Aorta (tissue), 5 donors: Measurements from ENCODE around the gene SLC16A5. TPM values are rescaled to one million over a fixed set of nuclear protein-coding genes. Genes with fewer than 3 reads are reported as not detected.
"Not testable (repeated sequence)": the region's sequence is repeated elsewhere in the genome, so short reads cannot be mapped to it uniquely, and the experiment has no call there.

Experiments used
- ATAC-seq: fragments of 200-7000 bp; cut with Tn5 transposase; one replicate; pipeline ENCODE4 v1.9.1; 2022; ENCODE audit warnings: moderate library complexity; ENCODE audit not compliant: low FRiP score
- DNase-seq, 2 donors: peaks; one replicate each; pipeline ENCODE4 v3.0.0-alpha.2; 2020
- H3K27ac ChIP-seq, 2 donors: one replicate each; pipeline ENCODE4 v1.5.1; 2013; ENCODE audit warnings: low read length in 2 of 2, mild to moderate bottlenecking in 2 of 2, moderate library complexity in 2 of 2, control low read depth in 1 of 2, inconsistent platforms in 1 of 2, low read depth in 1 of 2
- H3K27me3 ChIP-seq, 2 donors: one replicate each; pipeline ENCODE4 v1.6.1; 2013; ENCODE audit warnings: control low read depth in 1 of 2, low read length in 1 of 2, mild to moderate bottlenecking in 1 of 2, moderate library complexity in 1 of 2; ENCODE audit not compliant: insufficient read depth in 2 of 2, control insufficient read depth in 1 of 2
- H3K36me3 ChIP-seq, 2 donors: one replicate each; pipeline ENCODE4 v1.6.1; 2013; ENCODE audit warnings: control low read depth in 1 of 2, low read length in 1 of 2, mild to moderate bottlenecking in 1 of 2; ENCODE audit not compliant: insufficient read depth in 2 of 2, control insufficient read depth in 1 of 2
- H3K4me1 ChIP-seq, 2 donors: one replicate each; pipeline ENCODE4 v1.6.1; 2013; ENCODE audit warnings: low read length in 2 of 2, control low read depth in 1 of 2, mild to moderate bottlenecking in 1 of 2, moderate library complexity in 1 of 2; ENCODE audit not compliant: insufficient read depth in 2 of 2, control insufficient read depth in 1 of 2
- H3K4me3 ChIP-seq, 2 donors: one replicate each; pipeline ENCODE4 v1.5.1; 2013; ENCODE audit warnings: low read length in 2 of 2, control low read depth in 1 of 2, mild to moderate bottlenecking in 1 of 2
- H3K9me3 ChIP-seq: one replicate; pipeline ENCODE4 v1.6.1; 2013; ENCODE audit warnings: mild to moderate bottlenecking, low read length; ENCODE audit not compliant: control insufficient read depth
- WGBS, 2 donors: extraction: QIAGEN DNeasy Blood & Tissue Kit; methylation state at CpG; one replicate each; pipeline ENCODE4 v1.1.7; 2013; 5-methylcytosine and 5-hydroxymethylcytosine counted together
- intact Hi-C, 2 donors: fragments of 100-400 bp; cut with DNase I; formaldehyde crosslinking; loops; one replicate each; pipeline versions ENCODE4 v1.14.2 to v1.15.0; 2022
- polyA plus RNA-seq, 2 donors: library from polyadenylated mRNA; stranded (reverse); fragments of 200-250 nt; gene quantifications; one replicate each; pipeline ENCODE4 v1.2.3, GENCODE V29; 2013
- total RNA-seq, 2 donors: library from RNA; stranded (reverse); fragmentation: NEBNext Ultra II Directional; extraction: Animal tissue kit (Norgen Biotek cat#: 25700); gene quantifications; one replicate each; pipeline ENCODE4 v1.2.1, GENCODE V29; 2021
- donor health status: healthy with polysubstance abuse.
- donor health status: Bipolar disorder and iron deficiency.
- donor health status: DM: no; HTN: no; CAD: no.
- donor health status: DM: no; HTN: no; CAD: no.
- donor health status: DM: yes; HTN: yes; CAD: no.

Gene SLC16A5
- total and polyA plus RNA-seq, 4 donors, result 5.6 to 11.4 (median 7.9) TPM

- no peak overlapping the region for H3K4me3 ChIP-seq
- H3K4me1 ChIP-seq, result no peaks in the 10 kb centered on the region
- intact Hi-C loops, result no loop called here
- DNase-seq (peak in 1 of 2 donors; percentile 55), ATAC-seq (no peak)
- no peaks in the 10 kb centered on the region for H3K9me3 ChIP-seq
- H3K27me3 ChIP-seq, result no peaks in the 10 kb centered on the region
- WGBS, 2 donors, result 95 to 97% methylated on average over 2 of the region's 2 CpGs
- H3K27ac ChIP-seq, result no peak overlapping the region
- no peaks in the 10 kb centered on the region for H3K36me3 ChIP-seq
Observed at GRCh38 chr17:75069783-75070182, 18.0 kb upstream of the SLC16A5 start.

- H3K36me3 ChIP-seq, H3K27me3 ChIP-seq, ATAC-seq, DNase-seq, H3K27ac ChIP-seq, H3K9me3 ChIP-seq, intact Hi-C loops, H3K4me3 ChIP-seq, H3K4me1 ChIP-seq: not testable (repeated sequence)
- 65% methylated on average over 8 of the region's 8 CpGs for WGBS, 2 donors
Observed at GRCh38 chr17:75071478-75072271, 16.1 kb upstream of the SLC16A5 start.

- H3K27ac ChIP-seq, H3K36me3 ChIP-seq, H3K4me1 ChIP-seq, H3K9me3 ChIP-seq, H3K4me3 ChIP-seq, intact Hi-C loops, H3K27me3 ChIP-seq, ATAC-seq, DNase-seq: not testable (repeated sequence)
- 96 to 98% methylated on average over 5 of the region's 5 CpGs for WGBS, 2 donors
Observed at GRCh38 chr17:75072909-75073308, 14.8 kb upstream of the SLC16A5 start.

GRCh38 chr17:75073618-75074047 is 14.1 kb upstream of the SLC16A5 start:
- DNase-seq (no peak), ATAC-seq (peak; percentile 54)
- no peaks in the 10 kb centered on the region for H3K9me3 ChIP-seq
- H3K27me3 ChIP-seq, result no peaks in the 10 kb centered on the region
- H3K27ac ChIP-seq, result no peak overlapping the region
- intact Hi-C loops, result no loop called here
- no peaks in the 10 kb centered on the region for H3K4me1 ChIP-seq
- no peaks in the 10 kb centered on the region for H3K36me3 ChIP-seq
- H3K4me3 ChIP-seq, result no peak overlapping the region
- 80 to 84% methylated on average over 5 of the region's 5 CpGs for WGBS, 2 donors

- no peaks in the 10 kb centered on the region for H3K36me3 ChIP-seq
- no peaks in the 10 kb centered on the region for H3K9me3 ChIP-seq
- DNase-seq (no peak), ATAC-seq (no peak)
- no peaks in the 10 kb centered on the region for H3K27me3 ChIP-seq
- intact Hi-C loops, result no loop called here
- no peak overlapping the region for H3K4me3 ChIP-seq
- H3K27ac ChIP-seq, result no peak overlapping the region
- WGBS, 2 donors, result 90 to 93% methylated on average over 14 of the region's 14 CpGs
- no peaks in the 10 kb centered on the region for H3K4me1 ChIP-seq
Observed at GRCh38 chr17:75074532-75074931, 13.2 kb upstream of the SLC16A5 start.

- no peaks in the 10 kb centered on the region for H3K27me3 ChIP-seq
- 45 to 46% methylated on average over 4 of the region's 4 CpGs for WGBS, 2 donors
- H3K36me3 ChIP-seq, result no peaks in the 10 kb centered on the region
- H3K4me1 ChIP-seq, result no peaks in the 10 kb centered on the region
- intact Hi-C loops, result no loop called here
- ATAC-seq (no peak), DNase-seq (no peak)
- no peak overlapping the region for H3K4me3 ChIP-seq
- no peak overlapping the region for H3K27ac ChIP-seq
- no peaks in the 10 kb centered on the region for H3K9me3 ChIP-seq
Observed at GRCh38 chr17:75075597-75076336, 12.0 kb upstream of the SLC16A5 start.

- intact Hi-C loops, result loop anchor here in 1 of 2 donors (1.0 kb wide), 1 partner anchor 29 kb away; no protein-coding TSS in a partner anchor
- H3K9me3 ChIP-seq, result no peaks in the 10 kb centered on the region
- DNase-seq (no peak), ATAC-seq (no peak)
- no peaks in the 10 kb centered on the region for H3K36me3 ChIP-seq
- peak overlapping the region in 1 of 2 donors; percentile 60 for H3K27ac ChIP-seq
- H3K4me3 ChIP-seq, result no peak overlapping the region
- WGBS, 2 donors, result 28 to 49% methylated on average over 19 to 30 of the region's 30 CpGs
- H3K4me1 ChIP-seq, result no peaks in the 10 kb centered on the region
- H3K27me3 ChIP-seq, result no peaks in the 10 kb centered on the region
Observed at GRCh38 chr17:75077072-75077495, 10.7 kb upstream of the SLC16A5 start.

GRCh38 chr17:75077496-75078283 is 10.1 kb upstream of the SLC16A5 start:
- Histone ChIP-seq H3K27ac (peak overlapping the region in 1 of 2 donors; percentile 60), H3K4me3 (no peak overlapping the region), H3K4me1 (no peaks in the 10 kb centered on the region), H3K27me3 (no peaks in the 10 kb centered on the region), H3K36me3 (no peaks in the 10 kb centered on the region), H3K9me3 (no peaks in the 10 kb centered on the region)
- ATAC-seq (peak; percentile 83), DNase-seq (peak; percentile 85 to 91)
- WGBS, 2 donors, result 3% methylated on average over 47 to 53 of the region's 53 CpGs
- intact Hi-C loops, result loop anchor here in 1 of 2 donors (1.0 kb wide), 1 partner anchor 29 kb away; no protein-coding TSS in a partner anchor
